OCI-LY1 (cell line): ENCODE results near the gene LIMS1.
A peak's percentile ranks its signal among the peaks of the same experiment; 100 is the strongest.

Experiments
- H2AFZ ChIP-seq: fragments of 200-600 bp; sonication (generic), shearing (Covaris generic); 2 replicates; pipeline ENCODE4 v1.6.0; 2014; ENCODE audit warnings: antibody characterized with exemption, mild to moderate bottlenecking, low read length
- H3F3A ChIP-seq: fragments of 200-600 bp; sonication (generic), shearing (Covaris generic); 2 replicates; pipeline ENCODE4 v1.6.0; 2014; ENCODE audit warnings: mild to moderate bottlenecking, antibody characterized with exemption, low read length, moderate library complexity; ENCODE audit not compliant: insufficient read depth
- H3K27ac ChIP-seq: fragments of 200-600 bp; sonication (generic); 2 replicates; pipeline ENCODE4 v1.5.1; 2014; ENCODE audit warnings: low read length, mixed run types, mild to moderate bottlenecking, low read depth; ENCODE audit not compliant: poor library complexity, severe bottlenecking
- H3K27me3 ChIP-seq: fragments of 200-600 bp; sonication (generic); 2 replicates; pipeline ENCODE4 v1.6.0; 2014; ENCODE audit warnings: antibody characterized with exemption, mild to moderate bottlenecking, low read length, moderate library complexity; ENCODE audit not compliant: insufficient read depth
- H3K36me3 ChIP-seq: fragments of 200-600 bp; sonication (generic); 2 replicates; pipeline ENCODE4 v1.6.1; 2014; ENCODE audit warnings: mild to moderate bottlenecking, antibody characterized with exemption, low read length, moderate library complexity, mixed read lengths; ENCODE audit not compliant: insufficient read depth
- H3K4me1 ChIP-seq: fragments of 200-600 bp; sonication (generic); 2 replicates; pipeline ENCODE4 v1.5.1; 2014; ENCODE audit warnings: mild to moderate bottlenecking, low read length, moderate library complexity; ENCODE audit not compliant: insufficient read depth, severe bottlenecking
- H3K4me2 ChIP-seq: fragments of 200-600 bp; sonication (generic), shearing (Covaris generic); 2 replicates; pipeline ENCODE4 v1.6.1; 2014; ENCODE audit warnings: low read length
- H3K4me3 ChIP-seq: fragments of 200-600 bp; sonication (generic); 2 replicates; pipeline ENCODE4 v1.5.1; 2014; ENCODE audit warnings: low read length, low read depth, mild to moderate bottlenecking, mixed read lengths; ENCODE audit not compliant: poor library complexity, severe bottlenecking
- H3K79me2 ChIP-seq: fragments of 200-600 bp; shearing (Covaris generic); 2 replicates; pipeline ENCODE4 v1.6.1; 2016; ENCODE audit warnings: mixed run types, low read length, mixed read lengths; ENCODE audit not compliant: insufficient read depth
- H3K9ac ChIP-seq: fragments of 200-600 bp; sonication (generic), shearing (Covaris generic); 2 replicates; pipeline ENCODE4 v1.6.1; 2014; ENCODE audit warnings: mild to moderate bottlenecking, low read length, mixed read lengths
- H3K9me2 ChIP-seq: fragments of 200-600 bp; sonication (generic), shearing (Covaris generic); 2 replicates; pipeline ENCODE4 v1.6.1; 2014; ENCODE audit warnings: low read depth, mild to moderate bottlenecking, low read length, mixed read lengths
- H3K9me3 ChIP-seq: fragments of 200-600 bp; shearing (Covaris generic); 2 replicates; pipeline ENCODE4 v1.6.1; 2014; ENCODE audit warnings: low read length, mixed read lengths
- H4K20me1 ChIP-seq: fragments of 200-600 bp; sonication (generic), shearing (Covaris generic); 2 replicates; pipeline ENCODE4 v1.6.0; 2016; ENCODE audit warnings: mild to moderate bottlenecking, low read length; ENCODE audit not compliant: insufficient read depth
- EZH2 ChIP-seq: fragments of 200-600 bp; sonication (generic), shearing (Covaris generic); IDR thresholded peaks from 2 replicates; pipeline ENCODE4 v1.8.0; 2017; ENCODE audit warnings: borderline replicate concordance, mixed run types, mild to moderate bottlenecking, antibody characterized with exemption, low read length, moderate library complexity, mixed read lengths
- TF ChIP-seq, protein P1 (sequence below): fragments of 200-600 bp; sonication (generic), shearing (Covaris generic); IDR thresholded peaks from 2 replicates; pipeline ENCODE4 v1.5.1; 2017; ENCODE audit warnings: mild to moderate bottlenecking, antibody characterized with exemption, low read length, moderate library complexity, mixed read lengths

LIMS1 gene

DNA sequence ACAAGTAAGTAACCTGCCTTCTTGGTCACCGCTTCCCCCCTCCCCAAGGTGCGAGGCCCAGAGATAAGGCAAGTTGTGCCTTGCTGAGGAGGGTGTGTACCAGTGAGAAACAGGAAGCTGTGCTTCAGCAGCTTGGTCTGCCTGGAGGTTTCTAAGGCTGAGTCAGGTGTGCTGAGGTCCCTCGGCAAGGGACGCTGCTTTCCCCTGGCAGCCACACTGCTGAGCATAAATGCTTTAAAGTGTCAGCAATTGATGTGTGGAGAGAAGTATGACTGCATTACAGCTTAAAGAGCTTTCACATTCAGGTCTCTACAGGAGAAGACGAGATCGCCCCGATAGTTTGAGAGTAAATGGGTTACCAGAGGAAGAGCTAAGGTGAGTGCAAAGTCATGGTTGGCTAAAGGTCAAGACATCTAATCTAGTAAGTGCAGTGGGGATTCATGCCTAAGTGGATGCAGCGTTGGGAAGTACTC is 86.9 kb downstream of the LIMS1 start:
- no peaks in the 10 kb centered on the region for H3K9me3 ChIP-seq
- H3K4me1 ChIP-seq = peaks cover 83% of the 10 kb centered on the region
- H3K4me2 ChIP-seq = peak overlapping the region; percentile 55
- H2AFZ ChIP-seq = no peak overlapping the region
- no peaks in the 10 kb centered on the region for H3K9me2 ChIP-seq
- H3F3A ChIP-seq = no peaks in the 10 kb centered on the region
- peak overlapping the region; percentile 89 for H3K27ac ChIP-seq
- peaks cover 39% of the 10 kb centered on the region for H3K79me2 ChIP-seq
- H3K4me3 ChIP-seq = peak overlapping the region; percentile 62
- no peaks in the 10 kb centered on the region for H4K20me1 ChIP-seq
- peak overlapping the region; percentile 60 for H3K9ac ChIP-seq
- no peaks in the 10 kb centered on the region for H3K27me3 ChIP-seq
- TF ChIP-seq, protein P1, sequence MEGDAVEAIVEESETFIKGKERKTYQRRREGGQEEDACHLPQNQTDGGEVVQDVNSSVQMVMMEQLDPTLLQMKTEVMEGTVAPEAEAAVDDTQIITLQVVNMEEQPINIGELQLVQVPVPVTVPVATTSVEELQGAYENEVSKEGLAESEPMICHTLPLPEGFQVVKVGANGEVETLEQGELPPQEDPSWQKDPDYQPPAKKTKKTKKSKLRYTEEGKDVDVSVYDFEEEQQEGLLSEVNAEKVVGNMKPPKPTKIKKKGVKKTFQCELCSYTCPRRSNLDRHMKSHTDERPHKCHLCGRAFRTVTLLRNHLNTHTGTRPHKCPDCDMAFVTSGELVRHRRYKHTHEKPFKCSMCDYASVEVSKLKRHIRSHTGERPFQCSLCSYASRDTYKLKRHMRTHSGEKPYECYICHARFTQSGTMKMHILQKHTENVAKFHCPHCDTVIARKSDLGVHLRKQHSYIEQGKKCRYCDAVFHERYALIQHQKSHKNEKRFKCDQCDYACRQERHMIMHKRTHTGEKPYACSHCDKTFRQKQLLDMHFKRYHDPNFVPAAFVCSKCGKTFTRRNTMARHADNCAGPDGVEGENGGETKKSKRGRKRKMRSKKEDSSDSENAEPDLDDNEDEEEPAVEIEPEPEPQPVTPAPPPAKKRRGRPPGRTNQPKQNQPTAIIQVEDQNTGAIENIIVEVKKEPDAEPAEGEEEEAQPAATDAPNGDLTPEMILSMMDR = no peak
- no peak for TF ChIP-seq EZH2
- H3K36me3 ChIP-seq = no peaks in the 10 kb centered on the region

DNA sequence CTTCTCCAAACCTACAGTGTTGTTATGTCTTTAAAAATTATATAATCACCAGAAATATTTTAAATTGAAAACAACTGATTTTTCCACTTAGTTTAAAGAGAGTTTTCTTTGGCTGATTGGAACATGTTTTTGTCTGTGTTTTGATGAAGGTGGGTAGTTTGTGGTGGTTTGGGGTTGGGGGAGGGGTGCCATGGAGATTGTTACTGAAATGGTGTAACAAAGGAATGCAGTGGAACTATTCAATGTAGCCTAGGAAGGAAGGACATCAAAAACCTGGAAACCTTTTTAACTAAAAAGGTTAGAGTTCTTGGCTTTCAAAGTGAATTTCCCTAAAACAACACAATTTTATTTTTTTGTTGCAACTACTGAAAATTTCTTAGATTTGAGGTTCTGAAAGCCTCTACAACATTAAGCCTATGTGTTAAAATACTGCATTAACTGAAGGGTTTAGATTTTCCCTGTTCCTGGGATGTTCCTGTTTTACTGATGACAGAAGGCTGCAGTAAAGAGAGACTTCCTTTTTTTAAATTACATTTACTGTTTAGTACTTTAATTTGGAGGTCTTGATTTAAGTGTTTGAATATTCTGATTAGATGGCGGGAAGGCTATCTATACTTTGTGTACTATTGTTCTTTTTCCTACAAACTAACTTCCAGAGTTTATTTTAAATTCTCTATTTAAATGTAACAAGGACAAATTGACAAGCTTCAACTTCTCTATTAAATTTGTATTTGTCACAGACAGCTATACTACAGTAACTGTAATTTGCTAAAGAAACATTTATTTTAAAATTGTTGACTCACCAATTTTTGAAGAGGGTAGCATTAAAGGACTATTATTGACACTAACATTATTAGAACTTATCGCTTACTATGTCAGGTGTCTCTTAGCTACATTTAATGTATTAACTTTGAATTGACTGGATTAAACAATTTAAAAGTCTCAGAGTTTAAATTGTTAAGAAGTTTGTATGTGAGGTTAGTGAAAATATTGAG is 87.7 kb downstream of the LIMS1 start:
- Histone ChIP-seq H3K79me2 (peaks cover 47% of the 10 kb centered on the region), H3K9me3 (no peaks in the 10 kb centered on the region), H3K4me1 (peaks cover 83% of the 10 kb centered on the region), H2AFZ (no peak overlapping the region), H3K9ac (peak overlapping the region; percentile 60), H3K36me3 (no peaks in the 10 kb centered on the region), H4K20me1 (no peaks in the 10 kb centered on the region), H3K27ac (peak overlapping the region; percentile 89), H3F3A (no peaks in the 10 kb centered on the region), H3K4me2 (peak overlapping the region; percentile 55), H3K27me3 (no peaks in the 10 kb centered on the region), H3K9me2 (no peaks in the 10 kb centered on the region), H3K4me3 (peak overlapping the region; percentile 62)
- no peak for TF ChIP-seq EZH2
- TF ChIP-seq, protein P1 = no peak

DNA sequence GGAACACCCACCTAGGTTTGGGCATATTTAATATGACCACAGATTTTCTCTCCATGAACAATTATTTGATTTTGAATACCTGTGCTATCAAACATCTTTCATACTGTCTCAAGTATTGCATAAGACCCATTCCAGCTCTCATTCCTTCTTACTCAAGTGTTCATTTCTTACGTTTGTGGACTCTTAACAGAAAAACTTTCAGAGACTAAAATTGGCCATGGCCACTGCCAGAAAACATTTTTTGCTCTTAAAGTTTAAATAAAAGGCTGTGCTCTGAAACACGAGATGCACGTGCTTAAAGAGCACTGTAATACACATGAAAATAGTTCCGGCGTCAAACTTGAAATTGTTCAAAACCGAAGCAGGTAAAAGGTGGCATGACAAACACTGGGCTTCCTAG is 89.3 kb downstream of the LIMS1 start:
- H4K20me1 ChIP-seq = no peaks in the 10 kb centered on the region
- peak overlapping the region; percentile 89 for H3K27ac ChIP-seq
- H3K9ac ChIP-seq = peak overlapping the region; percentile 63
- H3F3A ChIP-seq = no peaks in the 10 kb centered on the region
- no peaks in the 10 kb centered on the region for H3K36me3 ChIP-seq
- H2AFZ ChIP-seq = no peak overlapping the region
- no peaks in the 10 kb centered on the region for H3K27me3 ChIP-seq
- peaks cover 62% of the 10 kb centered on the region for H3K79me2 ChIP-seq
- no peaks in the 10 kb centered on the region for H3K9me2 ChIP-seq
- TF ChIP-seq, protein P1 = no peak
- no peak for TF ChIP-seq EZH2
- peaks cover 83% of the 10 kb centered on the region for H3K4me1 ChIP-seq
- no peaks in the 10 kb centered on the region for H3K9me3 ChIP-seq
- H3K4me2 ChIP-seq = peak overlapping the region; percentile 72
- peak overlapping the region; percentile 62 for H3K4me3 ChIP-seq
